EH (cell line): ENCODE results near the gene PLD1.
"Not testable (repeated sequence)": the region's sequence is repeated elsewhere in the genome, so short reads cannot be mapped to it uniquely, and the experiment has no call there.

ENCODE experiments used
- DNase-seq: peaks from one replicate; pipeline ENCODE4 v3.0.0-alpha.2; 2015; ENCODE audit warnings: low read depth

Gene PLD1

DNA sequence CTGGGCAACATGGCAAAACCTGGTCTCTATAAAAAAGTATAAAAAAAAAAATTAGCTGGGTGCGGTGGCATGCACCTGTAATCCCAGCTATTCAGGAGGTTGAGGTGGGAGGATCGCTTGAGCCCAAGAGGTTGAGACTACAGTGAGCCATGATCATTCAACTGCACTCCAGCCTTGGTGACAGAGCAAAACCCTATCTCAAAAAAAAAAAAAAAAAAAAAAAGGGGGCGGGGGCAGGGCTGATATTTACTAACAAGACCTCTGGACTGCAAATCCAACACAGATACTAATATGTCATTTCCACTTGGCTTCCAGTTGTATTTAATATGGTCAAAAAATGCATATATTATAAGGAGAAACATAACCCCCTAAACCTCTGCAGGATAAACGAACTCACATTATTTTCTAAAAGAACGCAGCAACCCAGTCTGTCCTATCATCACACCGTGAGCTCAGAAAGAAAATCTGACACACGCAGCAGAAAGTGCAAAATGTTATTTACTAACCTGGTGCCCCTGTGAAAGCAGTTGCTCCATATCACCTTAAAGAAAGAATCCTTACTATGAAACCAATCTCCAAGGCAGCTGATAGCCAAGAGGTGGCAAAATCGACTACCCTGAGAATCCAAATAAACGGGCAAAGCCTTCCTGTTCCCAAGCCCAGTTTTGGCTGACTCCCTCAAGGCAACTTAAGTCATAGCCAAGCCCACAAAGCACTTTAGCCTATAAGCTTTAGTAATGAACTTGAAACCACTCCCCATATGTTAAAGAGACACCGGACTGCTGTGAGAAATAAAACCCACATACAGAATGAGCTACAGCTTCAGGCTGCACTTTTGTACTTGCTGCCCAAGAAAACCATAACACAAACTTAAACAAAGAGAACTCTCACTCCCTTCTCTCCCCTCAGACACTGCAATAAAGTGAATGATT, 39.3 kb downstream of the PLD1 start:
- peak; percentile 72 for DNase-seq

DNA sequence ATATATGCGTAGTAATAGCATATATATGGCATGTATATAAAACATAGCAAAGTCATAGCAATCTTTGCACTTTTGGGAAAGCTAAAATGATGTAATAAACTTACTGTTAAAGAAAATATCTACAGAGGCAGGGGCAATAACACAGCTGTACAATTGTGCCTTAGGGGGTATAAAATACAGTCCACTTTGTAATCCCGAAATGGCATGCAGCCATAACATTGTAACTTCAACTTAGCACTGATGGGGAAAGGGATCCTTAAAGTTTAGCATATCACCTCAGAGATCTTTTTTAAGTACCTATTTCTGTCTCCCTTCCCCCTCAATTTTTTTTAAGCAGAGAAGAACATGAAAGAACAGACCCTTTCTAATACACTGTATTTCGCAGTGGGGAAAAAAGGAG, 40.8 kb downstream of the PLD1 start:
- DNase-seq: no peak

GRCh38 chr3:171768986-171769385, 41.3 kb downstream of the PLD1 start:
- no peak for DNase-seq

DNA sequence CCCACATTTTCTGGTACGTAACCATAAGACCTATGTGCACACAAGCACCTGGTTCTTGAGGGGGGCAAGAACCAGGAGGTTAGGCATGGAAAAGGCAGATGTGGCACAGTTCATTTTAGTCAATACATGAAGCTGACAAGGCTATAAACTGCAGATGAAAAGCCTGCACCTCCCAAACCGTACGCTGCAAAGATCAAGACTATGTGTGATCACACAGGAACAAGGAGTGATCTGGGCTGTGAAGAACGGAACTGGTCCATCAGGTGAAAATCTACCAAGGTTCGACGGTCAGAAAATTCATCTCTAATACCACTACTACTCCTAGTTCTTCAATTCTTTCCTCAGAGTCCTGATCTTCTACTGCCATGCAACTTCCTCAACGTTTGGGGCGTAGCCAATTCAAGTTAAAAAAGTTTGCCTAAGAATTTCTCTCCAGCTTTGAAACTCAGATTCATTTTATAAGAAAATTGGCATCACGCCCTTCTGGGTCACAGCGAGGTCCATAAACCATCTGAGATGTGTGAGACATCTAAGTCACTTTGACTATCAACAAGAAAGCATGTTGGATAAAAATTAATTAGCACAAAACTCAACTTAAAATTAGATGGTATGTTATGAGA, 41.9 kb downstream of the PLD1 start:
- DNase-seq: no peak

- DNase-seq: no peak
Measured at GRCh38 chr3:171765511-171765887, 44.8 kb downstream of the PLD1 start.

GRCh38 chr3:171763392-171763791, 46.9 kb downstream of the PLD1 start:
- no peak for DNase-seq

GRCh38 chr3:171760477-171760876, 49.8 kb downstream of the PLD1 start:
- no peak for DNase-seq

DNA sequence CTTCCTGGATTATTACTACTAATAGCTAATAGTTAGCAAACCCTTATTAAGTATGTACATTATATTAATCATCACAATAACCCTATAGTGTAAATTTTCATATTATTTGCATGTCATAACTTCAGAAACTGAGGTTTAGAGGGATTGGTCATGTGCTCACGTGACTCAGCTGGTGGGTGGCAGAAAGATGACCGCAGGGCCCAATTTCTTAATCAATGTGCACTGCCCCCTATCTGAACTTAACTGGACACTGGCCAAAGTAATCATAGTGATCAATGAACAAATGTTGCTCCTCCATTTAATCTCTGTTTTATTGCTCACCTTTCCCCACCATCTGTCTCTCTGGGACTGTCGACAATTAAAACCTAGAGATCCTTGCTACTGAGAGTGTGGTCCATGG, 52.2 kb downstream of the PLD1 start:
- no peak for DNase-seq

- DNase-seq: no peak
Measured at GRCh38 chr3:171757361-171758034, 52.8 kb downstream of the PLD1 start.

DNA sequence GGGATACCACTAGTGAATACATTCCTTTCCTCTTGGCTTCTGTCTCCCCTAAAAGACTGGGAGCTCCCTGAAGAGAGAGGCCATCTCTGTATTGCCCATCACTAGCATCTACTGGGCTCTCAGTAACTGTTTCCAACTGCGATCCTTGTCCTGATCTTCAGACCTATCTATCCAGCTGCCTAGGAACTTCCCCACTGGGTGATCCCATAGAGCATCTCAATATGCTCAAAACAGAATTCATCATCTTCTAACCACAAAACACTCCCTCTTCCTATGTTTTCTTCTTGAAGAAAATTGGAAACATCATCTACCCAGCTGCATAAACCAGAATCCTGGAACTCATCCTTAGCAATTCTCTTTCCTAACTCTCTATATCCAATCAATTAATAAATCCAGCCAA, 54.6 kb downstream of the PLD1 start:
- no peak for DNase-seq

GRCh38 chr3:171755015-171755589, 55.2 kb downstream of the PLD1 start:
- no peak for DNase-seq

DNA sequence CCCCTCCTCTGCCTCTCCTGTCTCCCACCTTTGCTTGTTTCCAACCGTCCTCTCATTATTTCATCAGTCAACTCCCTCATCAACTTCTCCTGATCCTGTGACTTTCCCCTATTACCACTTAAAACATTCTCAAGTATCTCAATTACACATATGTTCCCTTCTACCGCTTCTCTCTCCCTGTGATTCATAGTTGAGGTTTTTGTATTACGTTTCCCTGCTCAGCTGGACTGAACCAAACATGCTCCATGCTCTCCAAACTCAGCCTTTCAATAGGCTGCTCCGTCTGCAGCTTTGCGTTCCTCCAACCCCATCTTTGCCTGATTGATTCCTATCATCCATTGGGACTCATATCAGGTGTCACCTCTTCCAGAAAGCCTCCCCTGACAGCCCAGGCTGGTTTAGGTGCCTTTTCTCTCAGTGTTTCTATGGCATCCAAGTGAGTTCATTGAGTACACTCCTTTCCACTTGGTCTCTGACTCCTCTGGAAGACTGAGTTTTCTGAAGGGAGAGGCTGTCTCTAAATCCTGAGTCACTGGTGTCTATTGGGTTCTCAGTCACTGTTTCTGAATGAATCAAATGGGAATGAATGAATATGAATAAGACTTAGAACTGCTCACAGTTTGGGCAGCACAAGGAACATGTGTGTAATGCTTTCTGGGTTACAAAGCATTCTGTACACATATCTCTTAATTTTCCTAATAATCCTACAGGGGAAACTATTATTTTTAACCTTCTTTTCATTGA, 56.4 kb downstream of the PLD1 start:
- DNase-seq: peak; percentile 52

DNA sequence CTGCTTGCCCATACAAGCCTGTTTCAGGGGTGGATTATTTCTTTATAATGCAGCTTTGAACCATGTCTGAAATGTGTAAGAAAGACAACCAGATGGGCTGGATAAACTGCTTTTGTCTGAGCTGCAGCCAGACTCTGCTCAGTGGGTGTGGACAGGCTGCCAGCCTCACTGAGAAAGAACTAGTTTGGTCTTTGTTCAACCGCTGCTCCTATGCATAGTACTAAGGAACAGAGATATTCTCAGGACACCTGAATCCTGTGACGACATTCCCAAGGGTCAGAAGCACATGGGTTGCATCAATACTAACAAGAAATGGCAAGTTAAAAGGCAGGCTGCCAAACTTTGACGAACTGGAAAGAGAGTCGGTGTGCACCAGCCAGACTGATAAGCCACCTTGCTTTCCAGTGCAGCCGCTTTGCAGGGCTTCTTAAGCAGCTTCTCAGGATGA, 57.2 kb downstream of the PLD1 start:
- no peak for DNase-seq

DNA sequence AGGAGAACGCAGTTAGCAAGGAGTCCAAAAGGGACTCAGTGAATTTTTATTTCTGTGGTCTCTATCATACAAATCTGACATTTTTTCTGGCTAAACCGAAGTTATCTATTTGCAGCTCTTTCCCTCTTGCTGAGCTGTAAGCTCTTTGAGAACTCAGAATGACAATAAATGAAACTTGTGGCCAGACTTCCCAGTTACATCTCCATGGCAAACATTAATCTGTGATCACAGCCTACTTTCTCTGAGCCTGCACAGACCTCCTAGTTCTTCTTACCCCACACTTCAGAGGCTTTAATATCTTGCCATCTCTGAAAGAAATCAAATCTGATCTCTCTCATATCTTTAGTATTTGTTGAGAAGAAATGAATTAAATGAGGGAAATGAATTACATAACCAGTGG, 58.0 kb downstream of the PLD1 start:
- no peak for DNase-seq

- peak; percentile 35 for DNase-seq
Measured at GRCh38 chr3:171749124-171749523, 61.2 kb downstream of the PLD1 start.

DNA sequence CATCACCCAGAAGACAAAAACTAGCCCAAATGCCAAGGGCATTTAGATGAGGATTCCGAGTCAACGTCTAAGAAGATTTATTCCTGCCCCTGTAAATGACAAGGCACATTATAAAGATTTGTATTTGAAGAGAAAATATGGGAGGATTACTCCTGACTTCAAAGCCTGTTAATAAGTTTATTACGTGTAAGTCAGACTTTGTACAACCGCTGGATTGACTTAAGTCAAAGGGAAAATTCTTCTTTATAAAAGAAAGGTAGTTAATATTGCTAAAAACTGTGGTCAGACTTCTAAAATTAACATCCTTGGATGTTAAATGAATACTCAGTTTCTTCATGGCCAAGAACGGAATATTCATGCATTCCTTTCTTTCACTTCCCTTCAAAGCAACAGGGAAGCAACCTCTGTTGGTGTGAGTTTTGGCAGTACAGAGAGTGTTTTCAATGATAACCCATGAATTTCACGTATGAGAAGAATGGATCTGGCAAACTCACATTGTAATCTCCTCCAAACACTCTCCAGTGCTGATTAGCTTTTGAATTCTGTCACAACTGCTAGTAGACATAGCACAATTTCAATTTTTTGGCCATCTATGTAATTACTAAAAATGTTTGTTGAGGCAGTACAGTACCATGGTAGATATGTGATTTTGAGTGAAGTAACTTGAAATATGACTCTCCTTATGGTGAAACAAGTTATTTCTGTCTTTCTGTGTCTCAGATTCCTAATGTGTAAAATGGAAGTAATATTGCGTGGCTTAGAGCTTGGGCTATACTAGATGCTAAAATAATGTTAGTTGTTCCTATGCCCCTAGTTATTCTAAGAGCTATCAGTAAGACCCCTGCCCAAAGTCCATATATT, 62.0 kb downstream of the PLD1 start:
- peak; percentile 9 for DNase-seq

GRCh38 chr3:171747223-171747920, 62.9 kb downstream of the PLD1 start:
- no peak for DNase-seq

- DNase-seq: not testable (repeated sequence)
Measured at GRCh38 chr3:171746320-171747222, 63.7 kb downstream of the PLD1 start.
